Activated gamma-delta T cell treated with Interleukin-2 at 50 U/mL for 16 hours (primary cell): ENCODE data around the gene PRTFDC1.
"Not testable (repeated sequence)": the region's sequence is repeated elsewhere in the genome, so short reads cannot be mapped to it uniquely, and the experiment has no call there.

ENCODE experiments used
- DNase-seq: peaks from one replicate; pipeline ENCODE4 v3.0.0-alpha.2; 2020

The PRTFDC1 gene

GRCh38 chr10:24869354-24870015 lies 82.9 kb downstream of the PRTFDC1 start:
- DNase-seq: no peak

DNA sequence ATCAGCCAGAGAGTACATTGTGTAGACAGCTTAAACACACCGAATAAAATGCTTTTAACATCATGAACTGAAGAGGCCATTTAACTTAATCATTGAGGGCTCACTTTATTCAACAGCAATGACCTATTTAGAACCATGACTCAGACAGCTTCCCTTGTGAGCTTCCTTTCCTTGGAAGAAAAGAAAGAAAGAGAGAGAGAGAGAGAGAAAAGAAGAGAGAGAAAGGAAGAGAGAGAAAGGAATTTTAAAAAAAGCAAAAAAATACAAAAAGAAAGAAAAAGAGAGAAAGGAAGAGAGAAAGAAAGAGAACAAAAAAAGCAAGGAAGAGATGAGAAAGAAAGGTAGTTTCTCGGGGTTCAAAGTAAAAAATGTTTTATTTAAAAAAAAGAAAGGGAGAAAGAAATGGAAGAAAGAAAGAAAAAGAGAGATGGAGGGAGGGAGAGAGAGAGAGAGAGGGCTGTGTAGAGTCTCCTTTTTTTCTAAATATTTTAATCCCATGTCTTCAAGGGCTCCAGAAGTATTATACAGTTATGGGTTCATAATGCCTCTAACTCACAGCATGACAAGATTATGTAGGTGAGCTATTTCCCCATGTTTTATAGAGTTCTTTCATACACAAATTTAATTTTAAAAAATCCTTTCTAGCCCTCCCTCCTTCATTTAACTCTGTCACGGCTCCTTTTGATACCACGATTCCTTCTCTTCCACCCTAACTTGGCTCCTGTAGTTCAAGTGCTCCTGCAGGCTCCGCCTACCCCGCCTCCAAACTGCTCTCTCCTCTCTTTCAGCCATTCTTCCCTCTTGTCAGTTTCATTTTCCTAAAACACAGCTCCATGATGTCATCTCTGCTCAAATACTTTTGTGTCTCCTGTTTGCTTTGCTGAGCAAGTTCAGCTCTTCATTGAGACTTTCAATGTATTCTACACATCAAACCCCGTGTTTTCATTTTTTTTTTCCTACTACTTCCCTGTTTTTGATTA lies 85.5 kb downstream of the PRTFDC1 start:
- no peak for DNase-seq

- no peak for DNase-seq
Observed at GRCh38 chr10:24865783-24866182, 86.6 kb downstream of the PRTFDC1 start.

- DNase-seq: no peak
Observed at GRCh38 chr10:24862589-24862988, 89.8 kb downstream of the PRTFDC1 start.

- no peak for DNase-seq
Observed at GRCh38 chr10:24858288-24859270, 93.8 kb downstream of the PRTFDC1 start.

GRCh38 chr10:24857031-24857725 lies 95.2 kb downstream of the PRTFDC1 start:
- DNase-seq: no peak

GRCh38 chr10:24854256-24854655 lies 98.2 kb downstream of the PRTFDC1 start:
- no peak for DNase-seq

- DNase-seq: no peak
Observed at GRCh38 chr10:24853661-24854060, 98.7 kb downstream of the PRTFDC1 start.

- DNase-seq: no peak
Observed at GRCh38 chr10:24851629-24852028, 100.8 kb downstream of the PRTFDC1 start.

DNA sequence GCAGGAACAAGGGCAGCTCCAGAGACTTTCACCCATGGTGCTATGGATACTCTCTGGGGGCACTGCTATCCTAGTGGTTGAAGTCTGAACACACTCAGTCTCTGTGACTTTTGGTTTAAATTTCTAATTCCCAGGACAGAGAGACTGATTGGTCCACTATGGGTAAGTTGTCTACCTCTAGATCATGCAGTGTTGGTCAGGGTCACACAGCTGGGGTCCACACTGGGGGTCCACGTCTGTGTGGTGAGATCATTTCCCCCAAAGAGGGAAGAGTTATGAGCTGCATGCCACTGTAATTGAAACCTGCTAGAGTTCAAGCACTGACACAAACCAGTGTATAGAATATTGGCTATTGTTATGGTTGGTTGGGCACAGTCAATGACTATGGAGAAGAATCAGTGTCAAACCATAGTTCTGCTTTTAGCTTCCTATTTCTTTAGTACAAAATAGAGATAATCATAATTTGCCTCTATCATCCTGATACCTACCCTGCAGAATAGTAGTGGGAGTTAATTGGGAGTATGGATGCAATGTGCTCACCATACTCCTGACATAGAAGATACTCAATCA lies 101.6 kb downstream of the PRTFDC1 start:
- no peak for DNase-seq

- DNase-seq: no peak
Observed at GRCh38 chr10:24849501-24850299, 102.7 kb downstream of the PRTFDC1 start.

GRCh38 chr10:24849051-24849450 lies 103.4 kb downstream of the PRTFDC1 start:
- no peak for DNase-seq

GRCh38 chr10:24848195-24848594 lies 104.2 kb downstream of the PRTFDC1 start:
- no peak for DNase-seq

GRCh38 chr10:24847112-24848070 lies 105.0 kb downstream of the PRTFDC1 start:
- no peak for DNase-seq

GRCh38 chr10:24844742-24845141 lies 107.7 kb downstream of the PRTFDC1 start:
- no peak for DNase-seq

- DNase-seq: no peak
Observed at GRCh38 chr10:24843256-24843655, 109.2 kb downstream of the PRTFDC1 start.

- no peak for DNase-seq
Observed at GRCh38 chr10:24842856-24843255, 109.5 kb downstream of the PRTFDC1 start.

- DNase-seq: no peak
Observed at GRCh38 chr10:24841530-24841929, 110.9 kb downstream of the PRTFDC1 start.

DNA sequence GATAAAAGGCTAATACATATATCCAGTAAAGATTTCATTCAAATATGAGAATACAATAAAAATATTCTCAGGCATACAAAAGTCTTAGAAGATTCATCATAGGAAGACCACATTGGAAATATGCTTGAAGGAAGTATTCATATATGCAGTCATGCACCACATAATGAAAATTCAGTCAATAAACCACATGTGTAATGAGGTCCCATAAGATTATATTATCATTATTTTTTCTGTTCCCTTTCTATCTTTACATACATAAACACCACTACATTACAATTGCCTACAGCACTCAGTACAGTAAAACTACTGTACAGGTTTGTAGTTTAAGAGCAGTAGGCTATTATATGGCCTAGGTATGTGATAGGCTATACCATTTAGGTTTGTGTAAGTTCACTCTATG lies 111.6 kb downstream of the PRTFDC1 start:
- no peak for DNase-seq

- DNase-seq: not testable (repeated sequence)
Observed at GRCh38 chr10:24837781-24838180, 114.6 kb downstream of the PRTFDC1 start.
